Measurements from ENCODE around the gene POLE2.
"Not testable (repeated sequence)": the region's sequence is repeated elsewhere in the genome, so short reads cannot be mapped to it uniquely, and the experiment has no call there.

Gene POLE2

GRCh38 chr14:49620182-49621113 is 67.6 kb downstream of the POLE2 start, which contains the start of the genes MGAT2 and RPL36AL:
MGAT2 (plus strand) TSS chr14:49620799; CDS start chr14:49621269, 470 bp downstream.
RPL36AL (minus strand) TSS chr14:49620626; CDS start chr14:49619104, 1,522 bp downstream.
- no peak for TF ChIP-seq CTCF (IDR thresholded peaks at IDR 0.05; ENCODE audit: insufficient read depth, missing control alignments)
- DNase-seq (ENCODE audit: insufficient read length, low spot score): peak; percentile 86
- FAIRE-seq: no peak

- DNase-seq (ENCODE audit: insufficient read length, low spot score) (no peak), FAIRE-seq (no peak)
- no peak for TF ChIP-seq CTCF (IDR thresholded peaks at IDR 0.05; ENCODE audit: insufficient read depth, missing control alignments)
Measured at GRCh38 chr14:49619730-49620129, 68.3 kb downstream of the POLE2 start.

- not testable (repeated sequence) for FAIRE-seq; DNase-seq (ENCODE audit: insufficient read length, low spot score)
Measured at GRCh38 chr14:49619273-49619672, 68.7 kb downstream of the POLE2 start.

GRCh38 chr14:49617852-49618519 is 70.0 kb downstream of the POLE2 start:
- DNase-seq (ENCODE audit: insufficient read length, low spot score) (no peak), FAIRE-seq (no peak)
- TF ChIP-seq CTCF (IDR thresholded peaks at IDR 0.05; ENCODE audit: insufficient read depth, missing control alignments): no peak

GRCh38 chr14:49615776-49616175 is 72.2 kb downstream of the POLE2 start:
- no peak for TF ChIP-seq CTCF (IDR thresholded peaks at IDR 0.05; ENCODE audit: insufficient read depth, missing control alignments)
- FAIRE-seq (no peak), DNase-seq (ENCODE audit: insufficient read length, low spot score) (no peak)

GRCh38 chr14:49614196-49614595 is 73.8 kb downstream of the POLE2 start:
- FAIRE-seq (no peak), DNase-seq (ENCODE audit: insufficient read length, low spot score) (no peak)
- no peak for TF ChIP-seq CTCF (IDR thresholded peaks at IDR 0.05; ENCODE audit: insufficient read depth, missing control alignments)

- FAIRE-seq: no peak
- no peak for DNase-seq (ENCODE audit: insufficient read length, low spot score)
- TF ChIP-seq CTCF (IDR thresholded peaks at IDR 0.05; ENCODE audit: insufficient read depth, missing control alignments): no peak
Measured at GRCh38 chr14:49612671-49613070, 75.3 kb downstream of the POLE2 start.
